GM06990 (cell line): Measurements from ENCODE around the gene NTSR2.

Source experiments
- DNase-seq: peaks from one replicate; pipeline ENCODE4 v3.0.0-alpha.2; 2011; ENCODE audit not compliant: insufficient read length; ENCODE audit errors: extremely low read depth
- H3K27me3 ChIP-seq: replicated peaks from 2 replicates; pipeline ENCODE4 v1.6.0; 2011; ENCODE audit warnings: low read length; ENCODE audit not compliant: control insufficient read depth, insufficient read depth
- H3K36me3 ChIP-seq: 2 replicates; pipeline ENCODE4 v1.5.1; 2011; ENCODE audit warnings: low read length; ENCODE audit not compliant: control insufficient read depth, insufficient read depth
- H3K4me3 ChIP-seq: replicated peaks from 2 replicates; pipeline ENCODE4 v1.5.1; 2011; ENCODE audit warnings: low read depth, mild to moderate bottlenecking, control low read depth, low read length
- CTCF ChIP-seq: IDR thresholded peaks from 2 replicates; pipeline ENCODE4 v1.5.1; 2011; ENCODE audit warnings: low read length, control low read depth, mild to moderate bottlenecking, inconsistent platforms; ENCODE audit not compliant: insufficient read depth, poor library complexity, severe bottlenecking

NTSR2 gene

DNA sequence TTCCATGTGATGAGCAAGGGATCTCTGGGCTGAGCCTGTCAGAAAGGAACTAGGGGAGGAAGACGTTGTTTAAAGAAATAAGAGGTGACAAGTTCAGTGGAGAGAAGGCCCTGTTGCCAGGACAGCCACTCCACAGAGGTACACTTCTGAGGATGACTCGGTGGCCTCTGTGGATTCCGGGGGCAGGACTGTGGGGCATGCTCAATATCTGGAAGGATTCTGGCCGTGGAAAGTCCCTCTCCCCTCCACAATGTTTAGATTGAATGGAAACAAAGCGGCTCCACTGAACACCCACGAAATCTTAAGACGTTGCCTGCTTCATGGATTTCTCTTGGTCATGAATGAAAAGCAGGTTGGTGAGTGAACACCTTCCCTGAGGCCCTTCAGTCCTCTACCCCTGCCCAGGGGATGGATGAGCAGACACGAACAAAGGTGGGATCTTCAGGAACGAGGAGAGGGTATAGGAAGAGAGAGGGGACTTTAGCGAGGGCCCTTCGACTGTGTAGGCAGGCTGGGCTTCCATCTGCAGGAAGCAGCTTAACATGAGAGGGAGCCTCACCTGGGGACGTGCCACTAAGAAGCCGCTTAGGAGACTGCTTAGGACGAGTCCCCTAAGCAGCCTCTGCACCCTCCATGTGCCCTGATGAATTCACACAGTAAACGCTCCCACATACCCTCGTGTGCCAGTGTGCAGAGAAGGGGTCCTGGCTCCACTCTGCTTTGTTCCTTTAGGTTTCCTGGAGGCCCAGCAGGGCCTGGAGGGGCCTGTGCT lies 1.9 kb downstream of the NTSR2 start:
- Histone ChIP-seq H3K36me3 (no peaks in the 10 kb centered on the region), H3K27me3 (peaks cover 1% of the 10 kb centered on the region; the same call in 1 of the 2 replicates), H3K4me3 (no peak overlapping the region)
- TF ChIP-seq CTCF = no peak
- no peak for DNase-seq

GRCh38 chr2:11667194-11667593 lies 2.8 kb downstream of the NTSR2 start:
- no peak overlapping the region for H3K4me3 ChIP-seq
- no peak for TF ChIP-seq CTCF
- no peaks in the 10 kb centered on the region for H3K36me3 ChIP-seq
- no peak for DNase-seq
- peaks cover 1% of the 10 kb centered on the region; the same call in 1 of the 2 replicates for H3K27me3 ChIP-seq

GRCh38 chr2:11665510-11666362 lies 4.3 kb downstream of the NTSR2 start:
- H3K27me3 ChIP-seq = peaks cover 1% of the 10 kb centered on the region; the same call in 1 of the 2 replicates

DNA sequence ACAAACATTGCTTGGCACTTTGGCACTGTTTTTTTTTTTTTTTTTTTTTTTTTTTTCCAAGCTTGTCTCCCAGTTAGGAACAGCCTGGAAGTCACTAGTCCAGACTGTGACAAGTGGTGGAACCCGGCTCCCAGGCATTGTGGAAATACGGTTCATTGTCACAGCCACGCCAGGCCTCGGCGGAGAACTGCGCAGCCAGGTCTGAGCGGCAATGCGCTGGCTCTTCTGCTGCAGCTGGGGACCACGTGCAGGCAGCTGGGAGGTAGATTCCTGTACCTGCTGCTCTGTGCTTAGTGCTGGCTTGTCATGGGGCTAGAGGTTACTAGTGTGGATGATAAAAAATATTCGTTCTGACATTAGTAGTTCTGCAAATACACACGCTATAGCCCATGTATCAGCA lies 5.0 kb downstream of the NTSR2 start:
- TF ChIP-seq CTCF = no peak
- H3K36me3 ChIP-seq = no peaks in the 10 kb centered on the region
- H3K27me3 ChIP-seq = peaks cover 1% of the 10 kb centered on the region; the same call in 1 of the 2 replicates
- DNase-seq = no peak
- H3K4me3 ChIP-seq = no peak overlapping the region

More at GRCh38 chr2:11665510-11666362, 4.3 kb downstream of the NTSR2 start:
- DNase-seq = no peak
- TF ChIP-seq CTCF = no peak
- H3K36me3 ChIP-seq = no peaks in the 10 kb centered on the region
- no peak overlapping the region for H3K4me3 ChIP-seq

DNA sequence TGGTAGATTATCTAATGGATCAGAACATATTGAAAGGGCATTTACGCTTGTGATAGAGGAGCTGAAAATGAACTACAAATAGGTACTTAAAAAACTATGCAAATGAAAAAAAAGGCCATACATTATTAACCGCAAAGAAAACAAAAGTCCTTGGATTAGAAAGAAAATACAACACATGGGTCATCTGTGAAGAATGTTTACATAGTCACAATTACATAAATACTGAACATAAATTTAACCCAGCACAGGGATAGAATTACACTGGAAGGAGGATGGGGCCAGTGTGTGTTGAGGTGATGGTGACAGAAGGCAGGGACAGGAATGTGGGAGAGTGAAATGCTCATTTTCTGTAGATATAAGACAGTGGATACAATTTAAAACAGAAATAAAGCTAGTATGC lies 6.6 kb downstream of the NTSR2 start:
- no peak for DNase-seq
- no peak overlapping the region for H3K4me3 ChIP-seq
- TF ChIP-seq CTCF = no peak
- peaks cover 1% of the 10 kb centered on the region; the same call in 1 of the 2 replicates for H3K27me3 ChIP-seq
- no peaks in the 10 kb centered on the region for H3K36me3 ChIP-seq
